Suprapubic skin (tissue), 4 donors: ENCODE results near the gene RPH3AL. TPM values are rescaled to one million over a fixed set of nuclear protein-coding genes. Genes with fewer than 3 reads are reported as not detected.

Source experiments
- DNase-seq, 2 donors: peaks; one replicate each; pipeline ENCODE4 v3.0.0-alpha.2; 2019; ENCODE audit warnings: low spot score in 2 of 2
- H3K27ac ChIP-seq: fragments of 200-600 bp; sonication (generic); one replicate; pipeline ENCODE4 v1.5.1; 2019
- H3K27me3 ChIP-seq: fragments of 200-600 bp; sonication (generic); one replicate; pipeline ENCODE4 v1.5.1; 2019
- H3K36me3 ChIP-seq: fragments of 200-600 bp; sonication (generic); one replicate; pipeline ENCODE4 v1.5.1; 2019
- H3K4me1 ChIP-seq: fragments of 200-600 bp; sonication (generic); one replicate; pipeline ENCODE4 v1.5.1; 2019
- H3K4me3 ChIP-seq: fragments of 200-600 bp; sonication (generic); one replicate; pipeline ENCODE4 v1.5.1; 2019; ENCODE audit warnings: mild to moderate bottlenecking
- H3K9me3 ChIP-seq: fragments of 200-600 bp; sonication (generic); one replicate; pipeline ENCODE4 v1.5.1; 2019
- CTCF ChIP-seq, 2 donors: fragments of 200-600 bp in 1 of 2; fragments of 450-650 bp in 1 of 2; sonication (generic) in 1 of 2; IDR thresholded peaks; one replicate each; pipeline ENCODE4 v1.5.1; 2016 to 2019; ENCODE audit warnings: antibody characterized with exemption in 2 of 2, mild to moderate bottlenecking in 1 of 2, moderate library complexity in 1 of 2
- EP300 ChIP-seq: sonication (generic); formaldehyde crosslinking; IDR thresholded peaks from one replicate; pipeline ENCODE4 v1.6.1; 2017; ENCODE audit warnings: antibody characterized with exemption
- POLR2A ChIP-seq, 2 donors: fragments of 450-650 bp; IDR thresholded peaks; one replicate each; pipeline ENCODE4 v1.6.1; 2017; ENCODE audit warnings: antibody characterized with exemption in 2 of 2, mild to moderate bottlenecking in 2 of 2, moderate library complexity in 2 of 2
- POLR2AphosphoS5 ChIP-seq, 3 donors: sonication (generic); formaldehyde crosslinking; IDR thresholded peaks; one replicate each; pipeline ENCODE4 v1.6.1; 2017; ENCODE audit warnings: antibody characterized with exemption in 3 of 3
- WGBS: methylation state at CpG from one replicate; pipeline ENCODE4 v1.1.5; 2018; 5-methylcytosine and 5-hydroxymethylcytosine counted together
- total RNA-seq, 4 donors: library from RNA; depleted of rRNA; stranded (reverse); fragments of >200 nt; gene quantifications; one replicate each; pipeline ENCODE4 v1.1.0, GENCODE V29; 2016

RPH3AL gene
- total RNA-seq, 4 donors from 2014 or later = 1.7 to 39.5 (median 10.9) TPM

- Histone ChIP-seq H3K27me3 (no peaks in the 10 kb centered on the region), H3K4me1 (peaks cover 10% of the 10 kb centered on the region), H3K36me3 (no peaks in the 10 kb centered on the region), H3K4me3 (no peak overlapping the region), H3K27ac (no peak overlapping the region), H3K9me3 (no peaks in the 10 kb centered on the region)
- TF ChIP-seq POLR2AphosphoS5 (IDR thresholded peaks at IDR 0.05) = no peak
- TF ChIP-seq POLR2A (IDR thresholded peaks at IDR 0.05) = no peak
- TF ChIP-seq CTCF (IDR thresholded peaks at IDR 0.05) = no peak
- no peak for TF ChIP-seq EP300
- 78% methylated on average over 20 of the region's 20 CpGs for WGBS
- DNase-seq = no peak
Measured at GRCh38 chr17:311119-311782, 41.4 kb downstream of the RPH3AL start.

GRCh38 chr17:310111-311010 lies 42.2 kb downstream of the RPH3AL start:
- H3K9me3 ChIP-seq = no peaks in the 10 kb centered on the region
- DNase-seq = no peak
- H3K27me3 ChIP-seq = no peaks in the 10 kb centered on the region
- no peak overlapping the region for H3K4me3 ChIP-seq
- no peak for TF ChIP-seq POLR2A (IDR thresholded peaks at IDR 0.05)
- no peak for TF ChIP-seq EP300
- no peak for TF ChIP-seq CTCF (IDR thresholded peaks at IDR 0.05)
- TF ChIP-seq POLR2AphosphoS5 (IDR thresholded peaks at IDR 0.05) = no peak
- H3K36me3 ChIP-seq = no peaks in the 10 kb centered on the region
- H3K27ac ChIP-seq = no peak overlapping the region
- WGBS = 72% methylated on average over 25 of the region's 28 CpGs
- peaks cover 10% of the 10 kb centered on the region for H3K4me1 ChIP-seq

- no peak for DNase-seq
- H3K4me1 ChIP-seq = peaks cover 10% of the 10 kb centered on the region
- no peak for TF ChIP-seq EP300
- peak in 1 of 2 donors; percentile 48 for TF ChIP-seq CTCF (IDR thresholded peaks at IDR 0.05)
- TF ChIP-seq POLR2AphosphoS5 (IDR thresholded peaks at IDR 0.05) = no peak
- no peaks in the 10 kb centered on the region for H3K36me3 ChIP-seq
- 83% methylated on average over 1 of the region's 12 CpGs for WGBS
- no peak overlapping the region for H3K27ac ChIP-seq
- no peaks in the 10 kb centered on the region for H3K9me3 ChIP-seq
- H3K4me3 ChIP-seq = no peak overlapping the region
- no peaks in the 10 kb centered on the region for H3K27me3 ChIP-seq
Measured at GRCh38 chr17:309361-309888, 43.2 kb downstream of the RPH3AL start.

GRCh38 chr17:307741-308507 lies 44.7 kb downstream of the RPH3AL start:
- no peak for DNase-seq
- 44% methylated on average over 22 of the region's 22 CpGs for WGBS
- Histone ChIP-seq H3K27me3 (no peaks in the 10 kb centered on the region), H3K4me3 (no peak overlapping the region), H3K9me3 (no peaks in the 10 kb centered on the region), H3K4me1 (peaks cover 10% of the 10 kb centered on the region), H3K27ac (no peak overlapping the region), H3K36me3 (no peaks in the 10 kb centered on the region)
- TF ChIP-seq EP300 = no peak
- TF ChIP-seq POLR2A (IDR thresholded peaks at IDR 0.05) = no peak

GRCh38 chr17:307295-307691 lies 45.3 kb downstream of the RPH3AL start:
- Histone ChIP-seq H3K4me3 (no peak overlapping the region), H3K36me3 (no peaks in the 10 kb centered on the region), H3K27ac (no peak overlapping the region), H3K9me3 (no peaks in the 10 kb centered on the region), H3K4me1 (peaks cover 10% of the 10 kb centered on the region), H3K27me3 (no peaks in the 10 kb centered on the region)
- TF ChIP-seq EP300 (no peak), CTCF (IDR thresholded peaks at IDR 0.05) (no peak), POLR2A (IDR thresholded peaks at IDR 0.05) (no peak), POLR2AphosphoS5 (IDR thresholded peaks at IDR 0.05) (no peak)
- no peak for DNase-seq
- 87% methylated on average over 13 of the region's 16 CpGs for WGBS
